Stimulated activated CD4-positive, alpha-beta T cell treated with anti-CD3 and anti-CD28 coated beads, Interleukin-2, amount 100 ng/mL, for 48 hours (primary cell): ENCODE data around the gene PNPLA7.
"Not testable (repeated sequence)": the region's sequence is repeated elsewhere in the genome, so short reads cannot be mapped to it uniquely, and the experiment has no call there.

Experiments used
- DNase-seq, 2 donors: peaks; one replicate each; pipeline ENCODE4 v3.0.0-alpha.2; 2020

PNPLA7 gene

GRCh38 chr9:137411260-137411644 is 138.9 kb downstream of the PNPLA7 start:
- no peak for DNase-seq

- DNase-seq, result no peak
Observed at GRCh38 chr9:137410891-137411249, 139.3 kb downstream of the PNPLA7 start.

GRCh38 chr9:137410236-137410890 is 139.8 kb downstream of the PNPLA7 start:
- not testable (repeated sequence) for DNase-seq
